ENCODE data around the gene TAAR1. TPM values are rescaled to one million over a fixed set of nuclear protein-coding genes. Genes with fewer than 3 reads are reported as not detected.
"Not testable (repeated sequence)": the region's sequence is repeated elsewhere in the genome, so short reads cannot be mapped to it uniquely, and the experiment has no call there.

The TAAR1 gene
- total and polyA plus RNA-seq, 2 donors (not counting 1 experiment from before 2014, with no cell fraction given) = not detected

GRCh38 chr6:132684272-132684671 is 25.3 kb upstream of the TAAR1 start:
- H3K9ac ChIP-seq (ENCODE audit: low read length) = no peak overlapping the region
- no peaks in the 10 kb centered on the region for H4K20me1 ChIP-seq (ENCODE audit: control insufficient read depth, insufficient read depth, low read length, poor library complexity, severe bottlenecking)
- intact Hi-C loops (cut with micrococcal nuclease) = no loop called here
- Mint-ChIP-seq H3K4me1 (no peaks in the 10 kb centered on the region), H3K27me3 (peaks cover 19% of the 10 kb centered on the region), H3K27ac (no peak overlapping the region), H3K9me3 (ENCODE audit: insufficient read depth) (no peaks in the 10 kb centered on the region), H3K4me3 (no peak overlapping the region)
- CTCF ChIA-PET = interaction anchor here (1.6 kb wide), 1 partner anchor 14 kb away, joined by 5 read pairs; no protein-coding TSS in a partner anchor
- no peaks in the 10 kb centered on the region for H3K9me3 ChIP-seq (ENCODE audit: control extremely low read depth in 1 of 3, control insufficient read depth in 2 of 3, insufficient read depth in 1 of 3, low read length in 2 of 3)
- H3K27me3 ChIP-seq (replicated peaks in 1 of 4; ENCODE audit: control extremely low read depth in 1 of 4, control insufficient read depth in 3 of 4, insufficient read depth in 4 of 4, low read length in 3 of 4) = peaks cover 0 to 4% (median 0%) of the 10 kb centered on the region in 4 experiments
- ATAC-seq (ENCODE audit: low read depth) (no peak), DNase-seq (no peak)
- POLR2A ChIA-PET = no interaction called here
- no peaks in the 10 kb centered on the region for H3K36me3 ChIP-seq (replicated peaks in 1 of 2; ENCODE audit: control extremely low read depth in 1 of 2, control insufficient read depth in 1 of 2, extremely low read depth in 1 of 2, insufficient read depth in 2 of 2, low read length in 1 of 2)
- no peak overlapping the region for H2AFZ ChIP-seq (ENCODE audit: insufficient read depth, low read depth, low read length, poor library complexity, severe bottlenecking)
- no peaks in the 10 kb centered on the region for H3K79me2 ChIP-seq (ENCODE audit: control insufficient read depth, insufficient read depth, low read length)
- TF ChIP-seq EZH2 (IDR thresholded peaks at IDR 0.05; ENCODE audit: borderline replicate concordance, insufficient read depth, low read depth, low read length, poor library complexity, severe bottlenecking) (no peak), CTCF (IDR thresholded peaks at IDR 0.05) (no peak)
- no peak overlapping the region for H3K4me2 ChIP-seq (replicated peaks; ENCODE audit: low read depth, low read length, poor library complexity, severe bottlenecking)
- H3K4me3 ChIP-seq (ENCODE audit: control extremely low read depth in 1 of 5, extremely low read depth in 1 of 5, insufficient read depth in 1 of 5, low read depth in 2 of 5, low read length in 4 of 5) = no peak overlapping the region
- H3K4me1 ChIP-seq (ENCODE audit: control insufficient read depth in 2 of 2, insufficient read depth in 2 of 2, low read length in 2 of 2) = no peaks in the 10 kb centered on the region
- WGBS (ENCODE audit: insufficient coverage) = 91% methylated on average over 4 of the region's 6 CpGs
- no peak overlapping the region for H3K27ac ChIP-seq (ENCODE audit: low read length in 2 of 2)

GRCh38 chr6:132683543-132683942 is 24.6 kb upstream of the TAAR1 start:
- no peaks in the 10 kb centered on the region for H3K36me3 ChIP-seq (replicated peaks in 1 of 2; ENCODE audit: control extremely low read depth in 1 of 2, control insufficient read depth in 1 of 2, extremely low read depth in 1 of 2, insufficient read depth in 2 of 2, low read length in 1 of 2)
- no peak overlapping the region for H3K9ac ChIP-seq (ENCODE audit: low read length)
- H3K27ac Mint-ChIP-seq = no peak overlapping the region
- DNase-seq (no peak), ATAC-seq (ENCODE audit: low read depth) (no peak)
- H3K4me3 ChIP-seq (ENCODE audit: control extremely low read depth in 1 of 5, extremely low read depth in 1 of 5, insufficient read depth in 1 of 5, low read depth in 2 of 5, low read length in 4 of 5) = no peak overlapping the region
- TF ChIP-seq EZH2 (IDR thresholded peaks at IDR 0.05; ENCODE audit: borderline replicate concordance, insufficient read depth, low read depth, low read length, poor library complexity, severe bottlenecking) = no peak
- TF ChIP-seq CTCF (IDR thresholded peaks at IDR 0.05) = no peak
- ChIA-PET POLR2A (no interaction called here), CTCF (no interaction called here)
- no peak overlapping the region for H3K4me2 ChIP-seq (replicated peaks; ENCODE audit: low read depth, low read length, poor library complexity, severe bottlenecking)
- H2AFZ ChIP-seq (ENCODE audit: insufficient read depth, low read depth, low read length, poor library complexity, severe bottlenecking) = no peak overlapping the region
- no peaks in the 10 kb centered on the region for H3K79me2 ChIP-seq (ENCODE audit: control insufficient read depth, insufficient read depth, low read length)
- H4K20me1 ChIP-seq (ENCODE audit: control insufficient read depth, insufficient read depth, low read length, poor library complexity, severe bottlenecking) = no peaks in the 10 kb centered on the region
- 100% methylated on average over 3 of the region's 6 CpGs for WGBS (ENCODE audit: insufficient coverage)
- H3K27me3 Mint-ChIP-seq = peaks cover 18% of the 10 kb centered on the region
- no peak overlapping the region for H3K4me3 Mint-ChIP-seq
- H3K9me3 Mint-ChIP-seq (ENCODE audit: insufficient read depth) = no peaks in the 10 kb centered on the region
- intact Hi-C loops (cut with micrococcal nuclease) = no loop called here
- peaks cover 4% of the 10 kb centered on the region for H3K4me1 Mint-ChIP-seq
- H3K9me3 ChIP-seq (ENCODE audit: control extremely low read depth in 1 of 3, control insufficient read depth in 2 of 3, insufficient read depth in 1 of 3, low read length in 2 of 3) = no peaks in the 10 kb centered on the region
- peaks cover 0 to 4% (median 0%) of the 10 kb centered on the region in 4 experiments for H3K27me3 ChIP-seq (replicated peaks in 1 of 4; ENCODE audit: control extremely low read depth in 1 of 4, control insufficient read depth in 3 of 4, insufficient read depth in 4 of 4, low read length in 3 of 4)
- H3K4me1 ChIP-seq (ENCODE audit: control insufficient read depth in 2 of 2, insufficient read depth in 2 of 2, low read length in 2 of 2) = no peaks in the 10 kb centered on the region
- no peak overlapping the region for H3K27ac ChIP-seq (ENCODE audit: low read length in 2 of 2)

GRCh38 chr6:132679094-132679493 is 20.1 kb upstream of the TAAR1 start:
- not testable (repeated sequence) for H3K79me2 ChIP-seq (ENCODE audit: control insufficient read depth, insufficient read depth, low read length)
- CTCF ChIA-PET = interaction anchor here (0.7 kb wide), 1 partner anchor 136 kb away, joined by 3 read pairs; no protein-coding TSS in a partner anchor

More at GRCh38 chr6:132679094-132679493, 20.1 kb upstream of the TAAR1 start:
- H3K27ac Mint-ChIP-seq; H3K27me3 ChIP-seq (replicated peaks in 1 of 4; ENCODE audit: control extremely low read depth in 1 of 4, control insufficient read depth in 3 of 4, insufficient read depth in 4 of 4, low read length in 3 of 4); H2AFZ ChIP-seq (ENCODE audit: insufficient read depth, low read depth, low read length, poor library complexity, severe bottlenecking); H3K9ac ChIP-seq (ENCODE audit: low read length); intact Hi-C loops (cut with micrococcal nuclease); ATAC-seq (ENCODE audit: low read depth); H3K4me3 Mint-ChIP-seq; H3K27ac ChIP-seq (ENCODE audit: low read length in 2 of 2); DNase-seq; H4K20me1 ChIP-seq (ENCODE audit: control insufficient read depth, insufficient read depth, low read length, poor library complexity, severe bottlenecking); H3K9me3 ChIP-seq (ENCODE audit: control extremely low read depth in 1 of 3, control insufficient read depth in 2 of 3, insufficient read depth in 1 of 3, low read length in 2 of 3); H3K4me3 ChIP-seq (ENCODE audit: control extremely low read depth in 1 of 5, extremely low read depth in 1 of 5, insufficient read depth in 1 of 5, low read depth in 2 of 5, low read length in 4 of 5); H3K36me3 ChIP-seq (replicated peaks in 1 of 2; ENCODE audit: control extremely low read depth in 1 of 2, control insufficient read depth in 1 of 2, extremely low read depth in 1 of 2, insufficient read depth in 2 of 2, low read length in 1 of 2); H3K27me3 Mint-ChIP-seq; H3K4me1 ChIP-seq (ENCODE audit: control insufficient read depth in 2 of 2, insufficient read depth in 2 of 2, low read length in 2 of 2); H3K4me1 Mint-ChIP-seq; POLR2A ChIA-PET; H3K9me3 Mint-ChIP-seq (ENCODE audit: insufficient read depth); H3K4me2 ChIP-seq (replicated peaks; ENCODE audit: low read depth, low read length, poor library complexity, severe bottlenecking): not testable (repeated sequence)

All from B cell (primary cell).